ENCODE results near the gene CFAP119.

- TF ChIP-seq CTCF (conservative IDR thresholded peaks at IDR 0.05; ENCODE audit: low read depth in 2 of 2), result no peak
- TF ChIP-seq REST (IDR thresholded peaks at IDR 0.05; ENCODE audit: unreplicated experiment), result no peak
- no peak for TF ChIP-seq EZH2phosphoT487 (IDR thresholded peaks at IDR 0.05; ENCODE audit: unreplicated experiment)
- TF ChIP-seq EZH2 (IDR thresholded peaks at IDR 0.05; ENCODE audit: low read depth, unreplicated experiment), result no peak
- no peak for TF ChIP-seq ETS1 (IDR thresholded peaks at IDR 0.05)
- no peak for TF ChIP-seq STAT1 (IDR thresholded peaks at IDR 0.05; ENCODE audit: unreplicated experiment)
- TF ChIP-seq POLR2AphosphoS5 (IDR thresholded peaks at IDR 0.05; ENCODE audit: low read depth), result no peak
- TF ChIP-seq ZNF331 (CRISPR knock-in tag; IDR thresholded peaks at IDR 0.05; ENCODE audit: low read depth), result no peak
These were observed 2.8 kb downstream of the CFAP119 start for GRCh38 chr16:30758988-30759491.

Data from GM23338 (cell line).